Embryonic facial prominence (tissue), 1 donor: ENCODE data around the gene COL6A5.

Source experiments
- DNase-seq: peaks from one replicate; pipeline ENCODE4 v3.0.0-alpha.2; 2016; ENCODE audit errors: extremely low spot score

The COL6A5 gene

GRCh38 chr3:130516645-130517512 is 171.4 kb downstream of the COL6A5 start, which contains the start of gene COL6A6:
Gene COL6A6 (plus strand): TSS chr3:130517177. CDS start chr3:130560365, 43,188 bp downstream.
- no peak for DNase-seq

- no peak for DNase-seq
Observed at GRCh38 chr3:130517602-130518001, 172.1 kb downstream of the COL6A5 start.

GRCh38 chr3:130519754-130520153 is 174.3 kb downstream of the COL6A5 start:
- DNase-seq, result no peak

- DNase-seq, result no peak
Observed at GRCh38 chr3:130522399-130522798, 176.9 kb downstream of the COL6A5 start.

- no peak for DNase-seq
Observed at GRCh38 chr3:130527426-130527825, 182.0 kb downstream of the COL6A5 start.

GRCh38 chr3:130528120-130528519 is 182.6 kb downstream of the COL6A5 start:
- DNase-seq, result no peak

GRCh38 chr3:130529486-130530215 is 184.2 kb downstream of the COL6A5 start:
- no peak for DNase-seq

- no peak for DNase-seq
Observed at GRCh38 chr3:130533247-130533646, 187.8 kb downstream of the COL6A5 start.
